ENCODE measurements around the gene SYTL3. TPM values are rescaled to one million over a fixed set of nuclear protein-coding genes. Genes with fewer than 3 reads are reported as not detected.

Gene SYTL3
- total and polyA plus RNA-seq, 2 donors (not counting 1 experiment from before 2014, with no cell fraction given) = 1.1 to 5.4 TPM

DNA sequence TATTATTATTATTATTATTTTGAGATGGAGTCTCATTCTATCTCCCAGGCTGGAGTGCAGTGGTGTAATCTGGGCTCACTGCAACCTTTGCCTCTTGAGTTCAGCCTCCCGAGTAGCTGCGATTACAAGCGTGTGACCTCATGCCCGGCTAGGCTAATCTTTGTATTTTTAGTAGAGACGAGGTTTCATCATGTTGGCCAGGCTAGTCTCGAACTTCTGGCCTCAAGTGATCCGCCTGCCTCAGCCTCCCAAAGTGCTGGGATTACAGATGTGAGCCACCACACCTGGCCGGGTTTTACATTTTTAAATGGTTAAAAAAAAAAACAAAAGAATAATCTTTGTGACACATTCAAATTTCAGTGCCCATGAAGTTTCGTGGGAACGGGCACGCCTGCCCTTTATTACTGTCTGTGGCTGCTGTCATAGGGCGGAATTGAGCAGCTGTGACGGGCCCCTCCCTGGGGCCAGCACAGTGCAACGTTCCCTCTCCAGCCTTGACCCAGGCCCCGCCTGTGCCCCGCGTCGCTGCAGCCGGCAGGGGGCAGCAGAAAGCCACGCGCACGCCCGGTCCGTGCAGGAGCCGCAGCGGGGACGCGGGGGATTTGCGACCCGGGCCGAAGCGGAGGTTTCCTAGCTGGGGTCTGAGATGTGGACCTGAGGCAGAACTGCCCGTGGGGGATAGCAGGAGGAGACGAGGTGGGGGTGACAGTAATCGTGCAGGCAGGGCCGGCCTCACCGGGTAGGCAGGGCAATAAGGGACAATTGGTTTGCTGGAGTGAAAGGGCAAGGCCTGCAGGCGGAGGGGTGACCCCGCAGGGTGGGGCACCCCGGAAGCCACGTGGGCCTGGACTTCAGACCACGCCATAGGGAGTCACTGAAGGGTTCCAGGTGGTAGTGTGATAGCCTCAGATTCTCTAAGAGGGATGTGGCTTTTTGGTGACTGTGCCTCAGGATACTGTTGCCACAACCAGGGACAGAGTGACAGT, 54.3 kb downstream of the SYTL3 start:
- Mint-ChIP-seq H3K27ac (peak overlapping the region; percentile 89), H3K9me3 (ENCODE audit: insufficient read depth) (no peaks in the 10 kb centered on the region), H3K4me3 (peak overlapping the region; percentile 92), H3K4me1 (peaks cover 27% of the 10 kb centered on the region), H3K27me3 (no peaks in the 10 kb centered on the region)
- Histone ChIP-seq H3K4me3 (ENCODE audit: control extremely low read depth in 1 of 5, extremely low read depth in 1 of 5, insufficient read depth in 1 of 5, low read depth in 2 of 5, low read length in 4 of 5) (peak overlapping the region in 4 of 5 experiments; percentile 33 to 59 (median 52)), H3K4me2 (replicated peaks; ENCODE audit: low read depth, low read length, poor library complexity, severe bottlenecking) (peak overlapping the region; percentile 86), H2AFZ (ENCODE audit: insufficient read depth, low read depth, low read length, poor library complexity, severe bottlenecking) (peak overlapping the region; percentile 86), H3K36me3 (replicated peaks in 1 of 2; ENCODE audit: control extremely low read depth in 1 of 2, control insufficient read depth in 1 of 2, extremely low read depth in 1 of 2, insufficient read depth in 2 of 2, low read length in 1 of 2) (no peaks in the 10 kb centered on the region), H3K79me2 (ENCODE audit: control insufficient read depth, insufficient read depth, low read length) (peaks cover 6% of the 10 kb centered on the region), H3K9ac (ENCODE audit: low read length) (peak overlapping the region; percentile 58), H3K27ac (ENCODE audit: low read length in 2 of 2) (peak overlapping the region in 1 of 2 donors; percentile 36), H3K27me3 (replicated peaks in 1 of 4; ENCODE audit: control extremely low read depth in 1 of 4, control insufficient read depth in 3 of 4, insufficient read depth in 4 of 4, low read length in 3 of 4) (no peaks in the 10 kb centered on the region), H4K20me1 (ENCODE audit: control insufficient read depth, insufficient read depth, low read length, poor library complexity, severe bottlenecking) (no peaks in the 10 kb centered on the region), H3K9me3 (ENCODE audit: control extremely low read depth in 1 of 3, control insufficient read depth in 2 of 3, insufficient read depth in 1 of 3, low read length in 2 of 3) (no peaks in the 10 kb centered on the region), H3K4me1 (ENCODE audit: control insufficient read depth in 2 of 2, insufficient read depth in 2 of 2, low read length in 2 of 2) (peaks cover 19 to 30% of the 10 kb centered on the region in 2 donors)
- intact Hi-C loops (cut with micrococcal nuclease) = loop anchor here (1.0 to 2.0 kb wide), 5 partner anchors 12 to 430 kb away; no protein-coding TSS in a partner anchor
- peak; percentile 90 for DNase-seq
- 13% methylated on average over 41 of the region's 42 CpGs for WGBS (ENCODE audit: insufficient coverage)
- CTCF ChIA-PET = interaction anchor here (0.5 to 4.9 kb wide), 35 partner anchors 12 to 483 kb away, joined by 3 to 119 read pairs (median 6); no protein-coding TSS in a partner anchor
- POLR2A ChIA-PET = interaction anchor here (0.7 to 1.3 kb wide), 7 partner anchors 12 to 1595 kb away, joined by 3 to 5 read pairs (median 4); no protein-coding TSS in a partner anchor
- peak; percentile 98 for ATAC-seq (ENCODE audit: low read depth)
- TF ChIP-seq EZH2 (IDR thresholded peaks at IDR 0.05; ENCODE audit: borderline replicate concordance, insufficient read depth, low read depth, low read length, poor library complexity, severe bottlenecking) = no peak
- TF ChIP-seq, protein P1, sequence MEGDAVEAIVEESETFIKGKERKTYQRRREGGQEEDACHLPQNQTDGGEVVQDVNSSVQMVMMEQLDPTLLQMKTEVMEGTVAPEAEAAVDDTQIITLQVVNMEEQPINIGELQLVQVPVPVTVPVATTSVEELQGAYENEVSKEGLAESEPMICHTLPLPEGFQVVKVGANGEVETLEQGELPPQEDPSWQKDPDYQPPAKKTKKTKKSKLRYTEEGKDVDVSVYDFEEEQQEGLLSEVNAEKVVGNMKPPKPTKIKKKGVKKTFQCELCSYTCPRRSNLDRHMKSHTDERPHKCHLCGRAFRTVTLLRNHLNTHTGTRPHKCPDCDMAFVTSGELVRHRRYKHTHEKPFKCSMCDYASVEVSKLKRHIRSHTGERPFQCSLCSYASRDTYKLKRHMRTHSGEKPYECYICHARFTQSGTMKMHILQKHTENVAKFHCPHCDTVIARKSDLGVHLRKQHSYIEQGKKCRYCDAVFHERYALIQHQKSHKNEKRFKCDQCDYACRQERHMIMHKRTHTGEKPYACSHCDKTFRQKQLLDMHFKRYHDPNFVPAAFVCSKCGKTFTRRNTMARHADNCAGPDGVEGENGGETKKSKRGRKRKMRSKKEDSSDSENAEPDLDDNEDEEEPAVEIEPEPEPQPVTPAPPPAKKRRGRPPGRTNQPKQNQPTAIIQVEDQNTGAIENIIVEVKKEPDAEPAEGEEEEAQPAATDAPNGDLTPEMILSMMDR (IDR thresholded peaks at IDR 0.05) = peak; percentile 99

All from B cell (primary cell).